ENCODE data around the gene AHNAK2.
"Not testable (repeated sequence)": the region's sequence is repeated elsewhere in the genome, so short reads cannot be mapped to it uniquely, and the experiment has no call there.

AHNAK2 gene

GRCh38 chr14:104925855-104926609, 52.1 kb downstream of the AHNAK2 start:
- DNase-seq (ENCODE audit: low read depth), result no peak

- DNase-seq (ENCODE audit: low read depth), result no peak
Observed at GRCh38 chr14:104925214-104925854, 52.8 kb downstream of the AHNAK2 start.

GRCh38 chr14:104924421-104925213, 53.6 kb downstream of the AHNAK2 start, which contains the start of gene PLD4:
Gene PLD4 (plus strand): TSS chr14:104924879. CDS start chr14:104927141, 2,262 bp downstream.
- DNase-seq (ENCODE audit: low read depth), result no peak

GRCh38 chr14:104923640-104924420, 54.3 kb downstream of the AHNAK2 start:
- DNase-seq (ENCODE audit: low read depth), result no peak

GRCh38 chr14:104919993-104920315, 58.2 kb downstream of the AHNAK2 start:
- DNase-seq (ENCODE audit: low read depth), result no peak

- DNase-seq (ENCODE audit: low read depth), result not testable (repeated sequence)
Observed at GRCh38 chr14:104919152-104919992, 58.8 kb downstream of the AHNAK2 start.

- DNase-seq (ENCODE audit: low read depth), result no peak
Observed at GRCh38 chr14:104917993-104918392, 60.2 kb downstream of the AHNAK2 start.

- DNase-seq (ENCODE audit: low read depth), result no peak
Observed at GRCh38 chr14:104917116-104917515, 61.1 kb downstream of the AHNAK2 start.

- no peak for DNase-seq (ENCODE audit: low read depth)
Observed at GRCh38 chr14:104913435-104913834, 64.7 kb downstream of the AHNAK2 start.

- no peak for DNase-seq (ENCODE audit: low read depth)
Observed at GRCh38 chr14:104912053-104912452, 66.1 kb downstream of the AHNAK2 start.

GRCh38 chr14:104908303-104908702, 69.9 kb downstream of the AHNAK2 start:
- no peak for DNase-seq (ENCODE audit: low read depth)

GRCh38 chr14:104905579-104905933, 72.6 kb downstream of the AHNAK2 start:
- DNase-seq (ENCODE audit: low read depth), result not testable (repeated sequence)

GRCh38 chr14:104904650-104905578, 73.3 kb downstream of the AHNAK2 start:
- not testable (repeated sequence) for DNase-seq (ENCODE audit: low read depth)

- no peak for DNase-seq (ENCODE audit: low read depth)
Observed at GRCh38 chr14:104903990-104904389, 74.2 kb downstream of the AHNAK2 start.

- no peak for DNase-seq (ENCODE audit: low read depth)
Observed at GRCh38 chr14:104900639-104901512, 77.3 kb downstream of the AHNAK2 start.

GRCh38 chr14:104899781-104900180, 78.4 kb downstream of the AHNAK2 start:
- DNase-seq (ENCODE audit: low read depth), result no peak

GRCh38 chr14:104898870-104899510, 79.2 kb downstream of the AHNAK2 start:
- DNase-seq (ENCODE audit: low read depth), result no peak

- no peak for DNase-seq (ENCODE audit: low read depth)
Observed at GRCh38 chr14:104898195-104898558, 80.0 kb downstream of the AHNAK2 start.
